ENCODE measurements around the gene NME5. TPM values are rescaled to one million over a fixed set of nuclear protein-coding genes. Genes with fewer than 3 reads are reported as not detected.

NME5 gene
- total and polyA plus RNA-seq, 2 of the 8 experiments (the other 6 are each of a cell fraction or from before 2014, with no cell fraction given): 0.48 to 0.89 TPM

GRCh38 chr5:138092301-138092700 lies 46.9 kb downstream of the NME5 start:
- Histone ChIP-seq H4K5ac (ENCODE audit: insufficient read length, low read depth, low read length) (no peak overlapping the region), H2AFZ (ENCODE audit: low read length) (no peak overlapping the region), H3K36me3 (ENCODE audit: control insufficient read depth in 2 of 4, insufficient read depth in 4 of 4, low read length in 3 of 4) (no peaks in the 10 kb centered on the region), H2BK20ac (ENCODE audit: low read length) (no peak overlapping the region), H3K27ac (ENCODE audit: low read depth, low read length) (no peak overlapping the region), H4K91ac (replicated peaks; ENCODE audit: insufficient read length, low read length) (no peak overlapping the region), H3K56ac (replicated peaks; ENCODE audit: insufficient read length, low read depth, low read length) (no peak overlapping the region), H2BK12ac (ENCODE audit: low read depth, low read length) (no peak overlapping the region), H3K79me1 (ENCODE audit: low read depth, low read length) (no peaks in the 10 kb centered on the region; the same call in 1 of the 2 replicates), H4K20me1 (replicated peaks in 1 of 2; ENCODE audit: control insufficient read depth in 1 of 2, insufficient read depth in 2 of 2, low read length in 2 of 2) (peaks cover 2 to 3% of the 10 kb centered on the region in 2 experiments), H3K4me2 (ENCODE audit: insufficient read depth in 1 of 2, low read depth in 2 of 2, low read length in 2 of 2) (peak overlapping the region in 1 of 2 experiments; percentile 29; a peak in 1 of 4 replicates), H3K18ac (ENCODE audit: extremely low read depth, low read length) (no peak overlapping the region), H3K4ac (replicated peaks; ENCODE audit: insufficient read length, low read depth, low read length) (no peak overlapping the region), H4K8ac (ENCODE audit: extremely low read depth, insufficient read depth, low read length) (no peak overlapping the region), H2BK120ac (replicated peaks; ENCODE audit: low read depth, low read length) (no peak overlapping the region), H3K79me2 (ENCODE audit: control insufficient read depth in 1 of 2, insufficient read depth in 2 of 2, low read length in 2 of 2) (no peaks in the 10 kb centered on the region), H2BK15ac (ENCODE audit: low read length) (no peak overlapping the region), H3K9me3 (ENCODE audit: insufficient read depth in 2 of 2, low read depth in 1 of 2, low read length in 1 of 2) (no peaks in the 10 kb centered on the region), H3K4me1 (replicated peaks in 1 of 4; ENCODE audit: control insufficient read depth in 3 of 4, insufficient read depth in 4 of 4, low read length in 3 of 4) (peaks cover 13 to 26% (median 25%) of the 10 kb centered on the region in 4 experiments), H2AK5ac (ENCODE audit: low read depth, low read length) (no peak overlapping the region), H2BK5ac (ENCODE audit: low read depth, low read length) (no peak overlapping the region), H3K23ac (ENCODE audit: insufficient read length) (no peak overlapping the region), H3K4me3 (ENCODE audit: extremely low read depth in 1 of 4, insufficient read depth in 2 of 4, low read depth in 3 of 4, low read length in 4 of 4) (no peak overlapping the region), H3K14ac (ENCODE audit: insufficient read length) (no peak overlapping the region), H3K9ac (replicated peaks in 1 of 4; ENCODE audit: extremely low read depth in 1 of 4, low read depth in 3 of 4, low read length in 3 of 4) (no peak overlapping the region), H3K23me2 (ENCODE audit: low read depth, low read length) (peaks cover 4% of the 10 kb centered on the region; the same call in 1 of the 2 replicates), H3K27me3 (replicated peaks in 1 of 4; ENCODE audit: control insufficient read depth in 3 of 4, extremely low read depth in 1 of 4, insufficient read depth in 3 of 4, low read length in 3 of 4) (peaks cover 44 to 74% (median 71%) of the 10 kb centered on the region in 4 experiments)
- POLR2A ChIA-PET (ENCODE audit: partially characterized antibody): no interaction called here
- 0% methylated on average over 1 of the region's 1 CpG; no CpG with 5 or more reads in 1 of the 2 experiments for WGBS, 2 experiments (ENCODE audit: extremely low coverage in 1 of 2, insufficient coverage in 1 of 2, insufficient read length in 1 of 2, insufficient replicate concordance in 2 of 2, low coverage in 1 of 2, low lambda C conversion rate in 2 of 2, missing lambda C conversion rate in 1 of 2)
- TF ChIP-seq SP1 (IDR thresholded peaks at IDR 0.05; ENCODE audit: low read depth, low read length) (no peak), SRF (IDR thresholded peaks at IDR 0.05; ENCODE audit: low read depth, low read length) (no peak), EP300 (IDR thresholded peaks at IDR 0.05; ENCODE audit: borderline replicate concordance in 1 of 2, low read depth in 2 of 2, low read length in 2 of 2) (no peak), USF2 (IDR thresholded peaks at IDR 0.05; ENCODE audit: low read length) (no peak)
- FAIRE-seq: no peak
- DNase-seq (ENCODE audit: low read depth in 1 of 2, low spot score in 2 of 2): no peak
- CTCF ChIA-PET (ENCODE audit: partially characterized antibody): interaction anchor here (0.7 to 5.6 kb wide), 6 partner anchors 8 to 77 kb away, joined by 3 to 35 read pairs (median 17); no protein-coding TSS in a partner anchor

All from H1 (cell line).